Smooth muscle cell (in vitro differentiated cells): ENCODE results near the gene SRC. TPM values are rescaled to one million over a fixed set of nuclear protein-coding genes. Genes with fewer than 3 reads are reported as not detected.

ENCODE experiments used
- DNase-seq: peaks from one replicate; lab custom pipeline; 2025; ENCODE audit not compliant: unreplicated experiment; lab: John Stamatoyannopoulos, UW
- H2AFZ ChIP-seq: fragments of 200-600 bp; sonication (generic); 2 replicates; pipeline ENCODE4 v1.6.0; 2016; ENCODE audit warnings: antibody characterized with exemption, low read depth, mild to moderate bottlenecking
- H3F3A ChIP-seq: fragments of 200-600 bp; sonication (generic); 2 replicates; pipeline ENCODE4 v1.6.0; 2017; ENCODE audit warnings: antibody characterized with exemption, low read depth
- H3K27ac ChIP-seq: fragments of 200-600 bp; sonication (generic); 2 replicates; pipeline ENCODE4 v1.5.1; 2016; ENCODE audit warnings: low read depth, mild to moderate bottlenecking
- H3K27me3 ChIP-seq: fragments of 200-600 bp; sonication (generic); 2 replicates; pipeline ENCODE4 v1.6.1; 2016; ENCODE audit warnings: low read depth, mild to moderate bottlenecking
- H3K36me3 ChIP-seq: fragments of 200-600 bp; sonication (generic); 2 replicates; pipeline ENCODE4 v1.5.1; 2016; ENCODE audit warnings: low read depth
- H3K4me1 ChIP-seq: fragments of 200-600 bp; sonication (generic); 2 replicates; pipeline ENCODE4 v1.5.1; 2016; ENCODE audit warnings: low read depth
- H3K4me2 ChIP-seq: fragments of 200-600 bp; sonication (generic); 2 replicates; pipeline ENCODE4 v1.6.0; 2016; ENCODE audit warnings: mild to moderate bottlenecking
- H3K4me3 ChIP-seq: fragments of 200-600 bp; sonication (generic); 2 replicates; pipeline ENCODE4 v1.5.1; 2016; ENCODE audit warnings: mild to moderate bottlenecking
- H3K79me2 ChIP-seq: fragments of 200-600 bp; sonication (generic); 2 replicates; pipeline ENCODE4 v1.6.0; 2016; ENCODE audit warnings: low read depth, mild to moderate bottlenecking
- H3K9ac ChIP-seq: fragments of 200-600 bp; sonication (generic); 2 replicates; pipeline ENCODE4 v1.6.0; 2016; ENCODE audit warnings: low read depth
- H3K9me3 ChIP-seq: fragments of 200-600 bp; sonication (generic); replicated peaks from 2 replicates; pipeline ENCODE4 v1.5.1; 2016; ENCODE audit warnings: low read depth
- H4K20me1 ChIP-seq: fragments of 200-600 bp; sonication (generic); 2 replicates; pipeline ENCODE4 v1.6.0; 2016; ENCODE audit warnings: low read depth
- WGBS: methylation state at CpG from one replicate; pipeline ENCODE4 v1.1.7; 2016; ENCODE audit warnings: low lambda C conversion rate; 5-methylcytosine and 5-hydroxymethylcytosine counted together
- polyA plus RNA-seq: library from polyadenylated mRNA; unstranded; fragments of >200 nt; fragmentation: Nextera tagmentation; extraction: Ambion mirVana; gene quantifications from 2 replicates; pipeline ENCODE4 v1.2.1, GENCODE V29; 2016
- total RNA-seq: library from RNA; depleted of rRNA; stranded (reverse); fragments of >200 nt; gene quantifications from 2 replicates; pipeline ENCODE4 v1.2.3, GENCODE V29; 2014
- TF ChIP-seq, protein P1 (sequence below): fragments of 200-600 bp; sonication (generic); IDR thresholded peaks from 2 replicates; pipeline ENCODE4 v1.5.1; 2017; ENCODE audit warnings: borderline replicate concordance, mild to moderate bottlenecking, antibody characterized with exemption; ENCODE audit not compliant: insufficient read depth, poor library complexity, severe bottlenecking

Gene SRC
- total and polyA plus RNA-seq, 2 experiments from 2014 or later = 26.0 to 36.5 TPM

DNA sequence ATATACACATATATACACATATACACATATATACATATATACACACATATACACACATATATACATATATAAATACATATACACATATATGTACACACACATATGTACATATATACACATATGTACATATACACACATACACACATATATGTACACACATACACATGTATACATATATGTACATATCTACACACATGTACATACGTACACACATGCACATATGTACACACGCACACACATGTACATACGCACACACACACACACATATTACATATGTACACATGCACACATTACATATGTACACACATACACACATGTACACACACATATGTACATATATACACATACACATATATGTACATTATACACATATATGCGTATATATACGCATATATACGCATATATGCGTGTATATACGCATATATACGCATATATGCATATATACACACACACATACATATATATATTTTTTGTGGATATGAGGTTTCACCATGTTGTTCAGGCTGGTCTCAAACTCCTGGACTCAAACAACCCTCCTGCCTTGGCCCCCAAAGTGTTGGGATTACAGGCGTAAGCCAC, 27.2 kb downstream of the SRC start:
- TF ChIP-seq, protein P1, sequence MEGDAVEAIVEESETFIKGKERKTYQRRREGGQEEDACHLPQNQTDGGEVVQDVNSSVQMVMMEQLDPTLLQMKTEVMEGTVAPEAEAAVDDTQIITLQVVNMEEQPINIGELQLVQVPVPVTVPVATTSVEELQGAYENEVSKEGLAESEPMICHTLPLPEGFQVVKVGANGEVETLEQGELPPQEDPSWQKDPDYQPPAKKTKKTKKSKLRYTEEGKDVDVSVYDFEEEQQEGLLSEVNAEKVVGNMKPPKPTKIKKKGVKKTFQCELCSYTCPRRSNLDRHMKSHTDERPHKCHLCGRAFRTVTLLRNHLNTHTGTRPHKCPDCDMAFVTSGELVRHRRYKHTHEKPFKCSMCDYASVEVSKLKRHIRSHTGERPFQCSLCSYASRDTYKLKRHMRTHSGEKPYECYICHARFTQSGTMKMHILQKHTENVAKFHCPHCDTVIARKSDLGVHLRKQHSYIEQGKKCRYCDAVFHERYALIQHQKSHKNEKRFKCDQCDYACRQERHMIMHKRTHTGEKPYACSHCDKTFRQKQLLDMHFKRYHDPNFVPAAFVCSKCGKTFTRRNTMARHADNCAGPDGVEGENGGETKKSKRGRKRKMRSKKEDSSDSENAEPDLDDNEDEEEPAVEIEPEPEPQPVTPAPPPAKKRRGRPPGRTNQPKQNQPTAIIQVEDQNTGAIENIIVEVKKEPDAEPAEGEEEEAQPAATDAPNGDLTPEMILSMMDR = no peak
- H3K9ac ChIP-seq = no peak overlapping the region
- no peaks in the 10 kb centered on the region for H3K27me3 ChIP-seq
- H3F3A ChIP-seq = no peaks in the 10 kb centered on the region
- DNase-seq = no peak
- H4K20me1 ChIP-seq = peaks cover 90% of the 10 kb centered on the region
- H3K4me1 ChIP-seq = peaks cover 1% of the 10 kb centered on the region
- H3K36me3 ChIP-seq = no peaks in the 10 kb centered on the region
- no peak overlapping the region for H3K4me3 ChIP-seq
- H3K27ac ChIP-seq = no peak overlapping the region
- WGBS = 92% methylated on average over 10 of the region's 10 CpGs
- no peak overlapping the region for H3K4me2 ChIP-seq
- peaks cover 98% of the 10 kb centered on the region for H3K79me2 ChIP-seq
- no peaks in the 10 kb centered on the region for H3K9me3 ChIP-seq
- no peak overlapping the region for H2AFZ ChIP-seq

DNA sequence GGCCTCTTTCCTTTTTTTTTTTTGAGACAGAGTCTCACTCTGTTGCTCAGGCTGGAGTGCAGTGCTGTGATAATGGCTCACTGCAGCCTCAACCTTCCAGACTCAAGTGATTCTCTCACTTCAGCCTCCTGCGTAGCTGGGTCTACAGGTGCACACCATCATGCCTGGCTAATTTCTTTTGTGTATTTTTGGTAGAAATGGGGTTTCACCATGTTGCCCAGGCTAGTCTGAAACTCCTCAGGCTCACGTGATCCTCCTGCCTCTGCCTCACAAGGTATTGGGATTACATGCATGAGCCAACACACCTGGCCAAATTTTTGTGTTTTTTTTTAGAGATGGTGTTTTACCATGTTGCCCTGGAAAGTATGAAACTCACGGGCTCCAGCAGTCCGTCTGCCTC, 29.3 kb downstream of the SRC start:
- peaks cover 95% of the 10 kb centered on the region for H3K79me2 ChIP-seq

DNA sequence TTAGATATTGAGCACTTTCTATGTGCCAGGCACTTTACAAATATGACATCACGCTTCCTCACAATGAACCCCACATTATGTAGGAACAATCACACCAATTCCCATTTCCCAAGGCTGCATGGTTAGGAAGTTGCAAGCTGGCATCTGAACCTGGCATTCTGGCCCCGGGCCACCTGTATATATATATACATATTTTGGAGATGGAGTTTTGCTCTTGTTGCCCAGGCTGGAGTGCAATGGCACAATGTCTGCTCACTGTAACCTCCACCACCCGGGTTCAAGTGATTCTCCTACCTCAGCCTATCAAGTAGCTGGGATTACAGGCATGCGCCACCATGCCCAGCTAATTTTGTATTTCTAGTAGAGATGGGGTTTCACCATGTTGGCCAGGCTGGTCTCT, 30.4 kb downstream of the SRC start:
- Histone ChIP-seq H3K9me3 (no peaks in the 10 kb centered on the region), H3F3A (peaks cover 14% of the 10 kb centered on the region), H3K4me1 (peaks cover 8% of the 10 kb centered on the region), H3K9ac (no peak overlapping the region), H3K27ac (no peak overlapping the region), H3K79me2 (peaks cover 95% of the 10 kb centered on the region), H2AFZ (no peak overlapping the region), H3K27me3 (no peaks in the 10 kb centered on the region), H4K20me1 (peaks cover 84% of the 10 kb centered on the region), H3K36me3 (no peaks in the 10 kb centered on the region), H3K4me3 (no peak overlapping the region), H3K4me2 (no peak overlapping the region)
- WGBS = 96% methylated on average over 4 of the region's 4 CpGs
- TF ChIP-seq, protein P1 = no peak
- DNase-seq = no peak

More for the DNA sequence above, 29.3 kb downstream of the SRC start:
- TF ChIP-seq, protein P1 = no peak
- Histone ChIP-seq H3K9me3 (no peaks in the 10 kb centered on the region), H3K4me3 (no peak overlapping the region), H3K4me1 (peaks cover 8% of the 10 kb centered on the region), H3K36me3 (no peaks in the 10 kb centered on the region), H3F3A (peaks cover 11% of the 10 kb centered on the region), H3K27ac (no peak overlapping the region), H3K9ac (no peak overlapping the region), H3K27me3 (no peaks in the 10 kb centered on the region), H2AFZ (no peak overlapping the region), H3K4me2 (no peak overlapping the region), H4K20me1 (peaks cover 91% of the 10 kb centered on the region)
- DNase-seq = no peak
- WGBS = 95% methylated on average over 4 of the region's 4 CpGs

DNA sequence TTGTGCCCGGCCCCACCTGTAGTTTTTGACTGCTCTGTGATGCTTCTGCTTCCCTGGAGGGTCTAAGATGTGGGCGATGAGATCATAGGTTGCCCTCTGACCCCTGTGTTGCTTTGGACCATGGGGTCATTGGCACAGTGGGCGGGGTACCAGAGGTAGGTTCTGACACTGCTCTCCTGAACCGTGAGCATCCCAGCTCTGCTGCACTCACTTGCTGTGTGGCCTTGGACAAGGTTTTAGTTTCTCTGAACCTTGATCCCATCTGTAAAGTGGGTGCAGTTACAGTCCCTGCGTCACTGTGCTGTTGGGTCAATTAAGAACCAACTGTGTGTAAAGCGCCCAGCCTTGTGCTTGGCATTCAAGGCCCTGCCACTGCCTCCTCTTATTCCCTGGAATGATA, 30.9 kb downstream of the SRC start:
- no peak overlapping the region for H2AFZ ChIP-seq
- peaks cover 14% of the 10 kb centered on the region for H3F3A ChIP-seq
- no peak overlapping the region for H3K4me2 ChIP-seq
- H3K27me3 ChIP-seq = no peaks in the 10 kb centered on the region
- no peak overlapping the region for H3K4me3 ChIP-seq
- TF ChIP-seq, protein P1 = no peak
- H3K9me3 ChIP-seq = no peaks in the 10 kb centered on the region
- DNase-seq = no peak
- no peaks in the 10 kb centered on the region for H3K36me3 ChIP-seq
- H4K20me1 ChIP-seq = peaks cover 84% of the 10 kb centered on the region
- H3K27ac ChIP-seq = no peak overlapping the region
- H3K4me1 ChIP-seq = peaks cover 8% of the 10 kb centered on the region
- 96% methylated on average over 6 of the region's 6 CpGs for WGBS
- no peak overlapping the region for H3K9ac ChIP-seq
- peaks cover 95% of the 10 kb centered on the region for H3K79me2 ChIP-seq
